Naive B cell (primary cell): ENCODE data around the gene TRPC4AP. TPM values are rescaled to one million over a fixed set of nuclear protein-coding genes. Genes with fewer than 3 reads are reported as not detected.
"Not testable (repeated sequence)": the region's sequence is repeated elsewhere in the genome, so short reads cannot be mapped to it uniquely, and the experiment has no call there.

Experiments
- ATAC-seq, 2 donors: fragments of 150-1000 bp; cut with Tn5 transposase; 2 replicates each; pipeline ENCODE4 v1.10.0; 2021; ENCODE audit warnings: low read depth in 2 of 2, mild to moderate bottlenecking in 2 of 2, moderate library complexity in 2 of 2
- DNase-seq: peaks from one replicate; pipeline ENCODE4 v3.0.0; 2022
- H3K27ac Mint-ChIP-seq, 6 donors: one replicate each; pipeline ENCODE4 v1.8.0; 2020 to 2022; ENCODE audit warnings: mild to moderate bottlenecking in 6 of 6, mixed read lengths in 6 of 6, moderate library complexity in 5 of 6, inconsistent platforms in 2 of 6
- H3K27me3 Mint-ChIP-seq, 3 donors: one replicate each; pipeline ENCODE4 v1.8.0; 2021 to 2022; ENCODE audit warnings: mixed read lengths in 3 of 3, mild to moderate bottlenecking in 1 of 3
- H3K36me3 Mint-ChIP-seq, 2 donors: one replicate each; pipeline ENCODE4 v1.8.0; 2020 to 2022; ENCODE audit warnings: mixed read lengths in 2 of 2, inconsistent platforms in 1 of 2, mild to moderate bottlenecking in 1 of 2
- H3K4me1 Mint-ChIP-seq, 3 donors: one replicate each; pipeline ENCODE4 v1.8.0; 2020 to 2022; ENCODE audit warnings: mixed read lengths in 3 of 3, inconsistent platforms in 1 of 3, mild to moderate bottlenecking in 1 of 3, moderate library complexity in 1 of 3
- H3K4me3 Mint-ChIP-seq, 8 donors: one replicate each; pipeline ENCODE4 v1.8.0; 2020 to 2022; ENCODE audit warnings: mild to moderate bottlenecking in 8 of 8, mixed read lengths in 8 of 8, moderate library complexity in 8 of 8, inconsistent platforms in 2 of 8
- H3K9me3 Mint-ChIP-seq, 7 donors: one replicate each; pipeline ENCODE4 v1.8.0; 2020 to 2022; ENCODE audit warnings: mixed read lengths in 7 of 7, mild to moderate bottlenecking in 5 of 7, inconsistent platforms in 2 of 7, moderate library complexity in 1 of 7
- polyA plus RNA-seq, 6 donors: library from polyadenylated mRNA; unstranded; fragments of 300-500 nt; fragmentation: Illumina TruSeq; gene quantifications; one replicate each; pipeline ENCODE4 v1.2.3, GENCODE V29; 2021; ENCODE audit warnings: low read depth in 6 of 6

Gene TRPC4AP
- polyA plus RNA-seq, 6 donors from 2014 or later = 37.1 to 63.2 (median 51.2) TPM

- no peaks in the 10 kb centered on the region for H3K4me1 Mint-ChIP-seq
- peaks cover 21 to 27% of the 10 kb centered on the region in 2 donors for H3K36me3 Mint-ChIP-seq
- H3K27me3 Mint-ChIP-seq = no peaks in the 10 kb centered on the region
- DNase-seq (no peak), ATAC-seq (no peak)
- H3K27ac Mint-ChIP-seq = peak overlapping the region in 1 of 6 donors; percentile 23
- no peaks in the 10 kb centered on the region for H3K9me3 Mint-ChIP-seq
- no peak overlapping the region for H3K4me3 Mint-ChIP-seq
These were observed 24.6 kb upstream of the TRPC4AP start for GRCh38 chr20:35117196-35117595.

- H3K36me3 Mint-ChIP-seq = peaks cover 20 to 27% of the 10 kb centered on the region in 2 donors
- ATAC-seq = no peak
- no peaks in the 10 kb centered on the region for H3K9me3 Mint-ChIP-seq
- DNase-seq = no peak
- no peak overlapping the region for H3K4me3 Mint-ChIP-seq
- no peaks in the 10 kb centered on the region for H3K4me1 Mint-ChIP-seq
- H3K27me3 Mint-ChIP-seq = no peaks in the 10 kb centered on the region
- peak overlapping the region in 3 of 6 donors; percentile 1 to 83 (median 15) for H3K27ac Mint-ChIP-seq
These were observed 23.7 kb upstream of the TRPC4AP start for GRCh38 chr20:35116258-35116657.

- no peaks in the 10 kb centered on the region for H3K9me3 Mint-ChIP-seq
- ATAC-seq (no peak), DNase-seq (no peak)
- H3K4me3 Mint-ChIP-seq = no peak overlapping the region
- H3K4me1 Mint-ChIP-seq = no peaks in the 10 kb centered on the region
- no peaks in the 10 kb centered on the region for H3K27me3 Mint-ChIP-seq
- peak overlapping the region in 3 of 6 donors; percentile 17 to 49 (median 39) for H3K27ac Mint-ChIP-seq
- H3K36me3 Mint-ChIP-seq = peaks cover 14 to 27% of the 10 kb centered on the region in 2 donors
These were observed 23.0 kb upstream of the TRPC4AP start for GRCh38 chr20:35115606-35116005.

- H3K4me1 Mint-ChIP-seq, ATAC-seq, H3K27me3 Mint-ChIP-seq, H3K9me3 Mint-ChIP-seq, H3K4me3 Mint-ChIP-seq, DNase-seq: not testable (repeated sequence)
- Mint-ChIP-seq H3K27ac (peak overlapping the region in 2 of 6 donors; percentile 44 to 74), H3K36me3 (peaks cover 5 to 10% of the 10 kb centered on the region in 2 donors)
These were observed 19.7 kb upstream of the TRPC4AP start for GRCh38 chr20:35112276-35112675.

- Mint-ChIP-seq H3K9me3 (no peaks in the 10 kb centered on the region), H3K27ac (peak overlapping the region in 2 of 6 donors; percentile 2 to 16), H3K27me3 (no peaks in the 10 kb centered on the region), H3K4me1 (no peaks in the 10 kb centered on the region), H3K36me3 (peaks cover 5 to 10% of the 10 kb centered on the region in 2 donors), H3K4me3 (no peak overlapping the region)
- DNase-seq (no peak), ATAC-seq (no peak)
These were observed 18.7 kb upstream of the TRPC4AP start for GRCh38 chr20:35111141-35111888.

GRCh38 chr20:35108921-35109320 is 16.3 kb upstream of the TRPC4AP start:
- Mint-ChIP-seq H3K27ac (no peak overlapping the region), H3K27me3 (no peaks in the 10 kb centered on the region), H3K9me3 (no peaks in the 10 kb centered on the region), H3K4me3 (no peak overlapping the region), H3K36me3 (no peaks in the 10 kb centered on the region), H3K4me1 (no peaks in the 10 kb centered on the region)
- no peak for DNase-seq
- no peak for ATAC-seq

- Mint-ChIP-seq H3K27ac (no peak overlapping the region), H3K4me1 (no peaks in the 10 kb centered on the region), H3K4me3 (no peak overlapping the region), H3K9me3 (no peaks in the 10 kb centered on the region), H3K36me3 (no peaks in the 10 kb centered on the region), H3K27me3 (no peaks in the 10 kb centered on the region)
- ATAC-seq (no peak), DNase-seq (no peak)
These were observed 14.3 kb upstream of the TRPC4AP start for GRCh38 chr20:35106827-35107380.

GRCh38 chr20:35104685-35105295 is 12.2 kb upstream of the TRPC4AP start:
- Mint-ChIP-seq H3K27me3 (peaks cover 0 to 7% (median 0%) of the 10 kb centered on the region in 3 donors), H3K9me3 (no peaks in the 10 kb centered on the region), H3K4me1 (no peaks in the 10 kb centered on the region), H3K4me3 (no peak overlapping the region), H3K27ac (no peak overlapping the region), H3K36me3 (no peaks in the 10 kb centered on the region)
- no peak for ATAC-seq
- DNase-seq = no peak

GRCh38 chr20:35101620-35102019 is 9.0 kb upstream of the TRPC4AP start:
- H3K27ac Mint-ChIP-seq = no peak overlapping the region
- no peak overlapping the region for H3K4me3 Mint-ChIP-seq
- ATAC-seq = no peak
- peaks cover 0 to 7% (median 0%) of the 10 kb centered on the region in 3 donors for H3K27me3 Mint-ChIP-seq
- H3K4me1 Mint-ChIP-seq = no peaks in the 10 kb centered on the region
- DNase-seq = no peak
- H3K36me3 Mint-ChIP-seq = no peaks in the 10 kb centered on the region
- no peaks in the 10 kb centered on the region for H3K9me3 Mint-ChIP-seq

- ATAC-seq (no peak), DNase-seq (no peak)
- Mint-ChIP-seq H3K4me1 (peaks cover 27 to 43% (median 38%) of the 10 kb centered on the region in 3 donors), H3K36me3 (peaks cover 0 to 4% of the 10 kb centered on the region in 2 donors), H3K27me3 (no peaks in the 10 kb centered on the region), H3K27ac (peak overlapping the region; percentile 78 to 97 (median 90)), H3K9me3 (no peaks in the 10 kb centered on the region), H3K4me3 (peak overlapping the region; percentile 86 to 97 (median 94))
These were observed 769 bp upstream of the TRPC4AP start for GRCh38 chr20:35093267-35093884.

GRCh38 chr20:35091816-35092523 is 637 bp downstream of the TRPC4AP start:
- Mint-ChIP-seq H3K36me3 (peaks cover 0 to 4% of the 10 kb centered on the region in 2 donors), H3K27me3 (no peaks in the 10 kb centered on the region), H3K9me3 (no peaks in the 10 kb centered on the region), H3K4me1 (peaks cover 34 to 53% (median 47%) of the 10 kb centered on the region in 3 donors), H3K27ac (peak overlapping the region; percentile 82 to 95 (median 90)), H3K4me3 (peak overlapping the region; percentile 86 to 97 (median 92))
- peak; percentile 10 for DNase-seq
- peak; percentile 12 to 17 for ATAC-seq

GRCh38 chr20:35088231-35089145 is 4.1 kb downstream of the TRPC4AP start:
- Mint-ChIP-seq H3K27ac (peak overlapping the region in 1 of 6 donors; percentile 20), H3K4me1 (peaks cover 39 to 52% (median 45%) of the 10 kb centered on the region in 3 donors), H3K9me3 (no peaks in the 10 kb centered on the region), H3K36me3 (peaks cover 0 to 4% of the 10 kb centered on the region in 2 donors), H3K27me3 (no peaks in the 10 kb centered on the region), H3K4me3 (peak overlapping the region in 4 of 8 donors; percentile 13 to 30 (median 14))
- no peak for ATAC-seq
- DNase-seq = no peak
